ENCODE results near the gene CELSR1.

GRCh38 chr22:46563381-46564083, 26.1 kb upstream of the CELSR1 start:
- TF ChIP-seq, protein P1, sequence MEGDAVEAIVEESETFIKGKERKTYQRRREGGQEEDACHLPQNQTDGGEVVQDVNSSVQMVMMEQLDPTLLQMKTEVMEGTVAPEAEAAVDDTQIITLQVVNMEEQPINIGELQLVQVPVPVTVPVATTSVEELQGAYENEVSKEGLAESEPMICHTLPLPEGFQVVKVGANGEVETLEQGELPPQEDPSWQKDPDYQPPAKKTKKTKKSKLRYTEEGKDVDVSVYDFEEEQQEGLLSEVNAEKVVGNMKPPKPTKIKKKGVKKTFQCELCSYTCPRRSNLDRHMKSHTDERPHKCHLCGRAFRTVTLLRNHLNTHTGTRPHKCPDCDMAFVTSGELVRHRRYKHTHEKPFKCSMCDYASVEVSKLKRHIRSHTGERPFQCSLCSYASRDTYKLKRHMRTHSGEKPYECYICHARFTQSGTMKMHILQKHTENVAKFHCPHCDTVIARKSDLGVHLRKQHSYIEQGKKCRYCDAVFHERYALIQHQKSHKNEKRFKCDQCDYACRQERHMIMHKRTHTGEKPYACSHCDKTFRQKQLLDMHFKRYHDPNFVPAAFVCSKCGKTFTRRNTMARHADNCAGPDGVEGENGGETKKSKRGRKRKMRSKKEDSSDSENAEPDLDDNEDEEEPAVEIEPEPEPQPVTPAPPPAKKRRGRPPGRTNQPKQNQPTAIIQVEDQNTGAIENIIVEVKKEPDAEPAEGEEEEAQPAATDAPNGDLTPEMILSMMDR (IDR thresholded peaks at IDR 0.05; ENCODE audit: insufficient read depth, low read length): peak; percentile 92
- TF ChIP-seq POLR2AphosphoS5 (IDR thresholded peaks at IDR 0.05; ENCODE audit: low read depth): peak; percentile 31; the same call in 1 of the 2 replicates
- no peak for TF ChIP-seq GABPA (IDR thresholded peaks at IDR 0.05; ENCODE audit: low read depth)
